ACC112 (cell line): ENCODE results near the gene CIROP.
A peak's percentile ranks its signal among the peaks of the same experiment; 100 is the strongest.

Source experiments
- H2AFZ ChIP-seq: fragments of 200-600 bp; sonication (generic); one replicate; pipeline ENCODE4 v1.6.0; 2017; ENCODE audit warnings: antibody characterized with exemption, low read length; ENCODE audit not compliant: unreplicated experiment
- H3K27ac ChIP-seq: fragments of 200-600 bp; sonication (generic); 2 replicates; pipeline ENCODE4 v1.5.1; 2014; ENCODE audit warnings: low read depth, mild to moderate bottlenecking, antibody characterized with exemption, low read length, moderate library complexity
- H3K27me3 ChIP-seq: fragments of 200-600 bp; sonication (generic); 2 replicates; pipeline ENCODE4 v1.6.1; 2014; ENCODE audit warnings: mild to moderate bottlenecking, antibody characterized with exemption, low read length, moderate library complexity, mixed read lengths; ENCODE audit not compliant: insufficient read depth
- H3K36me3 ChIP-seq: fragments of 200-600 bp; sonication (generic); 2 replicates; pipeline ENCODE4 v1.6.1; 2016; ENCODE audit warnings: mild to moderate bottlenecking, antibody characterized with exemption, low read length, moderate library complexity, mixed read lengths; ENCODE audit not compliant: insufficient read depth
- H3K4me1 ChIP-seq: fragments of 200-600 bp; sonication (generic); one replicate; pipeline ENCODE4 v1.6.1; 2016; ENCODE audit warnings: low read length, mixed read lengths; ENCODE audit not compliant: insufficient read depth, unreplicated experiment, control insufficient read depth
- H3K4me3 ChIP-seq: fragments of 200-600 bp; sonication (generic); 2 replicates; pipeline ENCODE4 v1.5.1; 2014; ENCODE audit warnings: mild to moderate bottlenecking, low read depth, low read length
- H3K79me2 ChIP-seq: fragments of 200-600 bp; sonication (generic); one replicate; pipeline ENCODE4 v1.6.0; 2016; ENCODE audit warnings: low read length; ENCODE audit not compliant: control insufficient read depth, unreplicated experiment, insufficient read depth

CIROP gene

GRCh38 chr14:23104591-23105347 is at the start of gene CIROP:
Gene CIROP, minus strand, starts transcription at chr14:23104989. Its CDS starts 69 bp downstream, at chr14:23104920.
- no peak within 1 kb of the TSS for H2AFZ ChIP-seq
- no peak within 1 kb of the TSS for H3K4me3 ChIP-seq
- no peak within 1 kb of the TSS for H3K27ac ChIP-seq

GRCh38 chr14:23153851-23154796 is 49.3 kb upstream of the CIROP start:
- Histone ChIP-seq H3K4me3 (peak overlapping the region; percentile 71), H3K27me3 (no peaks in the 10 kb centered on the region), H3K79me2 (no peaks in the 10 kb centered on the region), H3K4me1 (peaks cover 23% of the 10 kb centered on the region), H2AFZ (peak overlapping the region; percentile 98), H3K27ac (peak overlapping the region; percentile 76), H3K36me3 (no peaks in the 10 kb centered on the region)

More at GRCh38 chr14:23104591-23105347, at the start of gene CIROP:
- Histone ChIP-seq H3K79me2 (peaks cover under 1% of the 10 kb centered on the region), H3K4me1 (no peaks in the 10 kb centered on the region), H3K27me3 (no peaks in the 10 kb centered on the region), H3K36me3 (no peaks in the 10 kb centered on the region)

- H3K36me3 ChIP-seq: no peaks in the 10 kb centered on the region
- no peak overlapping the region for H3K4me3 ChIP-seq
- no peak overlapping the region for H2AFZ ChIP-seq
- peaks cover 25% of the 10 kb centered on the region for H3K4me1 ChIP-seq
- H3K27me3 ChIP-seq: no peaks in the 10 kb centered on the region
- H3K27ac ChIP-seq: no peak overlapping the region
- no peaks in the 10 kb centered on the region for H3K79me2 ChIP-seq
Observed at GRCh38 chr14:23151342-23151741, 46.6 kb upstream of the CIROP start.

GRCh38 chr14:23149745-23150144 is 45.0 kb upstream of the CIROP start:
- H3K79me2 ChIP-seq: no peaks in the 10 kb centered on the region
- no peaks in the 10 kb centered on the region for H3K27me3 ChIP-seq
- no peaks in the 10 kb centered on the region for H3K36me3 ChIP-seq
- H3K4me3 ChIP-seq: no peak overlapping the region
- H3K4me1 ChIP-seq: peaks cover 14% of the 10 kb centered on the region
- H2AFZ ChIP-seq: no peak overlapping the region
- no peak overlapping the region for H3K27ac ChIP-seq

- Histone ChIP-seq H3K36me3 (no peaks in the 10 kb centered on the region), H3K4me3 (no peak overlapping the region), H3K4me1 (peaks cover 4% of the 10 kb centered on the region), H2AFZ (no peak overlapping the region), H3K27ac (no peak overlapping the region), H3K79me2 (no peaks in the 10 kb centered on the region), H3K27me3 (no peaks in the 10 kb centered on the region)
Observed at GRCh38 chr14:23148591-23149249, 43.9 kb upstream of the CIROP start.

GRCh38 chr14:23147676-23148075 is 42.9 kb upstream of the CIROP start:
- no peaks in the 10 kb centered on the region for H3K79me2 ChIP-seq
- H3K27ac ChIP-seq: no peak overlapping the region
- H2AFZ ChIP-seq: no peak overlapping the region
- no peaks in the 10 kb centered on the region for H3K36me3 ChIP-seq
- no peak overlapping the region for H3K4me3 ChIP-seq
- peaks cover 7% of the 10 kb centered on the region; the same call in 1 of the 2 replicates for H3K27me3 ChIP-seq
- H3K4me1 ChIP-seq: peaks cover 2% of the 10 kb centered on the region

- Histone ChIP-seq H2AFZ (no peak overlapping the region), H3K27ac (no peak overlapping the region), H3K27me3 (peaks cover 8% of the 10 kb centered on the region; the same call in 1 of the 2 replicates), H3K4me1 (peaks cover 2% of the 10 kb centered on the region), H3K36me3 (no peaks in the 10 kb centered on the region), H3K4me3 (no peak overlapping the region), H3K79me2 (no peaks in the 10 kb centered on the region)
Observed at GRCh38 chr14:23146980-23147379, 42.2 kb upstream of the CIROP start.

- Histone ChIP-seq H3K27ac (no peak overlapping the region), H3K4me3 (no peak overlapping the region), H3K79me2 (no peaks in the 10 kb centered on the region), H2AFZ (no peak overlapping the region), H3K27me3 (peaks cover 8% of the 10 kb centered on the region; the same call in 1 of the 2 replicates), H3K36me3 (no peaks in the 10 kb centered on the region), H3K4me1 (peaks cover 2% of the 10 kb centered on the region)
Observed at GRCh38 chr14:23146351-23146910, 41.6 kb upstream of the CIROP start.

- H3K4me3 ChIP-seq: no peak overlapping the region
- H3K27me3 ChIP-seq: peaks cover 8% of the 10 kb centered on the region; the same call in 1 of the 2 replicates
- H3K36me3 ChIP-seq: no peaks in the 10 kb centered on the region
- no peak overlapping the region for H2AFZ ChIP-seq
- no peak overlapping the region for H3K27ac ChIP-seq
- H3K4me1 ChIP-seq: peaks cover 2% of the 10 kb centered on the region
- no peaks in the 10 kb centered on the region for H3K79me2 ChIP-seq
Observed at GRCh38 chr14:23145794-23146350, 41.1 kb upstream of the CIROP start.

- no peak overlapping the region for H2AFZ ChIP-seq
- H3K79me2 ChIP-seq: no peaks in the 10 kb centered on the region
- peaks cover 2% of the 10 kb centered on the region for H3K4me1 ChIP-seq
- no peak overlapping the region for H3K4me3 ChIP-seq
- no peaks in the 10 kb centered on the region for H3K36me3 ChIP-seq
- H3K27ac ChIP-seq: no peak overlapping the region
- peaks cover 8% of the 10 kb centered on the region; the same call in 1 of the 2 replicates for H3K27me3 ChIP-seq
Observed at GRCh38 chr14:23143911-23144310, 39.1 kb upstream of the CIROP start.
